SW 1271 (cell line): ENCODE measurements around the gene FCMR.
"Not testable (repeated sequence)": the region's sequence is repeated elsewhere in the genome, so short reads cannot be mapped to it uniquely, and the experiment has no call there.

ENCODE experiments used
- DNase-seq, 2 experiments: peaks; one replicate each; lab custom pipeline; 2025; lab: John Stamatoyannopoulos, UW

The FCMR gene

DNA sequence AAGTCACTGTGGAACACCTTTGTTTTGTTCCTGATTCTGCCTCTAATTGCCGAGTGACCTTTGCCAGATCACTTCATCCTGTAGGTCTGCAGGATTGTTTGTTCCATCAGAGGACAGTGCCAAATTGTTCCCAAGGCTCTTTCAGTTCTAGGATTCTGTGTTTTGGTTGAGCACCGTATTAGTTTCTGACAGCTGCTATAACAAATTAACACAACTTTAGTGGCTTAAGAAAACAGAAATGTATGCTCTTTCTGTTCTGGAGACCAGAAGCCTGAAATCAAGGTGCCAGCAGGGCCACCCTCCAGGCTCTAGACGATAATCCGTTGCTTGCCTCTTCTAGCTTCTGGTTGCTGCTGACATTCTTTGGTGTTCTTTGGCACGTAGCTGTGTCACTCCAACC is 27.9 kb upstream of the FCMR start:
- no peak for DNase-seq

DNA sequence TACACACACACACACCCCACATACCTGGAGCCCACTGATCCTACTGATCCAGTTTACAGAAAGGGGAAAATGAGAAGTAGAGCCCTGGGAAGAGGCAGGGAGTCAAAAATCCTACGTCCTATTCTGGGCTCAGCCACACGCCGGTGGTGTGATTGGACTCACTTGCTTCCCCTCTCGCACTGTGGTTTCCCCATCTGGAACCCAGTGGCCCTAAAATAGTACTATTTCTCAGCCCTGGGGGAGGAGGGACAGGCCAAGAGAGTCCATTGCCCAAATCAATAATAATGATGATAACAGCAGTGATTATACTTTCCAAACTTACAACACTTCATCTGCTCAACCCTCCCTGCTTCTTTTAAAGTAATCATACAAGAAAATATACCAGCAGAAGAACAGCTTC is 27.5 kb upstream of the FCMR start:
- DNase-seq, result no peak

DNA sequence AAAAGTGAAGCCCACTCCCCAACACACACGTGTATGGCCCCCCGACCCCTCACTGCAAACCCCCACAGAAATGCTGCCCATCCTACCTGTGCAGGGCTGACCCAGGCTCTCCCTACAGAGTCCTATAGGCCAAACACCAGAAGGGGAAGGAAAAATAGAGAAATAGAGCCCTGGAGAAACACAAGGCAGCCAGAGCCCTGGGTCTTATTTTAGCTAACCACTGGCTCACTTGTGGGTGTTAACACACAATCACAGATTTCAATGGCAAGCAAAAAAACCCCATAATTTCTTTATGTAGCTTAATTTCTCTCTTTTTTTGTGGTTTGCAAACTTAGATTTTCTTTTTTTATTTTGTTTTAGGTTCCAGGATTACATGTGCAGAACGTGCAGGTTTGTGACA is 25.5 kb upstream of the FCMR start:
- DNase-seq, result no peak

DNA sequence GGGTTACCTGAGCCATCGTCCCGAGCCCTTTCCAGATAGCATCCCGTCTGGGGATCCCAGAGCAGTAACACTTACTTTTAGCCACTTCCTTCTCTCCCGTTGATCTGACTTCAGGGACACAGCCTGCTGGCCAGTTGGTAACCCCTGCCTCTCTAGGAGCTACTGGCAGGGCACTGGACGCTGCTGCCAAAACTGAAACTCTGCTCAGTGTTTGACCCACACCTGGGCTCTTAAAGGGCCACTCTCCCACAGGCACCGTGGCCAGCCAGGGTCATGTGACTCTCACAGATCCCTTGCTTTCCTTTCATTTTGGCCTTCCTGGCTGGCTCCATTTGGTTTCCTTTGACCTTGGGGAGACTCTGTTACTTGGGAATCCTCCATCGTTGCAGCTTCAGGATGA is 24.5 kb upstream of the FCMR start, which contains the start of gene PIGR:
TSS of gene PIGR (minus strand) at position 206 of the 400 bp plus-strand sequence. CDS start 5,935 bp downstream, outside the sequence.
- no peak for DNase-seq

DNA sequence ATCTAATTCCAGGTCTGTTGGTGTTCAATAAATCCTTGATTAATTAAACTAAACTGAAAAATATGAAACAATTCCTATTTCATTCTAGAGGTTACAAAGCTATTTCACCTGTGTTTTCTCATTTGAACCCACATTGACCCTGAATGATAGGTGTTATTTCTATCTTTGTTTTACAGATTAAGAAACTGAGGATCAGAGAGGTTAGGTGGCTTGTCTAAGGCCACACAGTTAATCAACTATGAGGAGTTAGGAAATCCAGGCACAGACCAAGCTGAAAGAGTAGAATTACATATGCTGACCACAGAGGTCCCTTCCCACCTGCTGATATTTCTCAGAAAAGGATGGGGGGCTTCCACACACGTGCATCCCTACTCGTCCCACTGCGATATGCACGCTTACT is 24.0 kb upstream of the FCMR start:
- DNase-seq, result no peak

DNA sequence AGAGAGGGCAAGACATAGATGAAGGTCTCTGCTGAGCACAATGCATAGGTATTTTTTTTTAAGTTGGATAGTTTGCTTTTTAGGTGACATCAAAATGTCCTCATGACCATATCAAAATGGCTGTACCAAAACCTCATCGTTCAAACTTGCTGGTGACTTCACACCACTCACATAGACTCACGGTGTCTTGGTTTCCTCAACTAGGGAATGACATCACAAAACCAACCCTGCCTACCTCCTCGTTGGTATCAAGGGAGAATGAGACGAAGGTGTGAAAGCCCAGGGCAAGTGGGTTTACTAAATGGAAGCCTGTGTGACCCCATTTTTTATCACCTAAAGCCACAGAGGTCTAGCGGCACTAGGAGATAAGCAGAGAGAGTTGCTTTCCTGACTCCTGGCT is 23.0 kb upstream of the FCMR start:
- DNase-seq, result no peak

DNA sequence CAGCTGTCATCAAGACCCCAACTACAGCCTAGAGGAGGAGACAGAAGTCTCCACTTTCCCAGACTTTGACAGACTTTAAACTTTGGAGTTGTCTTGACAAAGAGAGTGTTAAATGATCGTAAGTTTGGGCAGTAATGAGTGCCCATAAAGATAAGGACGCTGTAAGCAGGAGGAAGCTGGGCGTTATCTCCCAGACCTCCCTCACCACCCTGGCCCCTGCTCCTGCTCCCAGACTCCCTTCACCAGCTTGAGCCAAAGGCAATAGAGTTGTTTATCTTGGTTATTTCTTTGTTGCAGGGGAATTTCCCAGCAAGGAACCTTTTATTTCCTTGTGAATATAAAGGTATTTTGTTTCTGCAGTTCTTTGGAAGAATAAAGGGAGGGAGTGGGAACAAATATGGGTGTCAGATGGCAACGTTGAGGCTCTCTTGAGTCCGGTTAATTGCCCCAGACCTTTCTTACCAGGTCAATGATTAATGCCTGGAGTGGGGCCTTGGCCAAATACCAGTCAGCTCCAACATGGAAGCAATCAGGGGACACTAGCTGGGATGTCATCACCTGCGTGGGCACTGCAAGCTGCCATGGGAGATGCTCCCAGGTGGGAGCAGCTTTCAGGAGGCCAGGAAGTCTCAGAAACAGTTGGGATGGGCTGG is 20.2 kb upstream of the FCMR start:
- DNase-seq, result no peak

DNA sequence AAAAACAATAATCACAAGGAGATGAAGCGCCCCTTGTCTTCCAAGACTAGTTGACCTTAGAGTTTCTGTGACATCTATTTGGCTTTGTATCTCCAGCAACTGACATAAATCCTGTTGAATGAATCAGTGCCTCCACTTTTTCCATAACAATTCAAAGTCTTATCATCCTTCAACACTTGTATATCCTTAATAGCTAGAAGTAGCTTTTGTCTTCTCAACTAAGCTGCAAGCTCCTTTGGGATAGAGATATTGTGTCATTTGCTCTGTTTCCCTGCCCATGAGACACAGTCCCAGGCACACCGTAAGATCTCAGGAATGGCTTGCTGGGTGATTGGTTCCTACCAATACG is 18.8 kb upstream of the FCMR start:
- no peak for DNase-seq

DNA sequence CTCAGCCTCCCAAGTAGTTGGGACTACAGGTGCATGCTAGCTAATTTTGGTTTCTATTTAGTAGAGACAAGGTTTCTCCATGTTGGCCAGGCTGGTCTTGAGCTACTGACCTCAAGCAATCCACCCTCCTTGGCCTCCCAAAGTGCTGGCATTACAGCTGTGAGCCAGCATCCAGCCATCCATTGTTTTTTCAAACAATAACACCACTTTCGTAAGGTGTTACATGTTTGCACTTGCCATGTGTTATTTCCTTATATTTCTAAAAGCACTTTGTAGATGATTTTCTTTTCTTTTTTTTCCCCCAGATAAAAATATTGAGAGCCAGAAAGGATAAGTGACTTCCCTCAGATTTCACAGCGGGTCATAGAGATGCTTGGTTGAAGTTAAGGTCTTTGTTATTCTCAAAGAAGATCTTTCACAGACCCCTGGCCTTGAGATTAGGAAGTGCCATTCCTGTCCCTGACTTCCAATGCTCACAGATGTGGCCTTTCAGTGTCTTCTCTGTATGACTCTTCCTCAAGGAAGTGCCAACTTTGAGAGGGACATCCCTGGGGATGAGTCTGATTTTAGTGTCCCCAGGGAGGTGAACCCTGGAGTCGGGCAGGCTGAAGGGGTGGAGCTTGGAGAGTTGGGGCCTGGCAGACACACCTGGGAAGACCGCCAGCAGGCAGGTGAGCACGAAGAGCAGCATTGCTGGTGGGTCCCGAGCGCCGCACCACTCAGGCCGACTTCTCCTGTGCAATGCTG is 18.3 kb upstream of the FCMR start:
- DNase-seq, result no peak

DNA sequence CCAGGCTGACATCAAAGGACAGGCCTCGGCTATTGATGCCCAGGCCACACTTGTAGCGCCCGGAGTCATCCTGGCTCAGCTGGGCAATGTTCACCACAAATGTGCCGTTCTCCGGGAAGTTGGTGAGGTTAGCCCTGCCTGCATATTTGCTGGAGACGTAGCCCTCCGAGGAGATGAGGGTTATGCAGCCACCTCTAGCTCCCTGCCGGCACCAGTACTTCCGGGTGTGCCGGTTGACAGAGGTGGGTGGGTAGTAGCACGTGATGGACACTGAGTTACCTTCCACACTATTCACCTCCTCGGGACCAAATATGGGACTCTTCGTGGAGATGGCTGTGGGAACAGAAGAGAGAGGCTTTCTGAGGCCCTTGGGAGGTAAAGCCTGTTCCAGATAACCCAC is 17.4 kb upstream of the FCMR start:
- no peak for DNase-seq

DNA sequence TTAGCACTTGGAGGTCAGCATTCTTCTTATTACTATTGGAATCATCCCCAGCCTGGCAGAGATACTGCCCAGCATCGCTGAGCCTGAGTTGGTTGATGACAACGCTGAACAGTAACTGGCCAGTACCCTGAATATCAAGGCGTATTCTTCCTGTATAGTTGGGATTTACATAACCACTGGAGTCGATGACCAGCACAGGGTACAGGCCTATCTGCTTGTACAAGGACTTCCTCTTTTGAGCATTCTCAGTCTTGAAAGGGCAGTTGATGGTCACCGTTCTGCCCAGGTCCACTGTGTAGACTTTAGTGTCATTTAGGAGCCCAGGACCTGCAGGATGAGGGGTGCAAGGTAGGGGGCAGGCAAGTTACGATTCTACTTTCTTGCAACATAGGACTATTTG is 15.7 kb upstream of the FCMR start:
- DNase-seq, result no peak

DNA sequence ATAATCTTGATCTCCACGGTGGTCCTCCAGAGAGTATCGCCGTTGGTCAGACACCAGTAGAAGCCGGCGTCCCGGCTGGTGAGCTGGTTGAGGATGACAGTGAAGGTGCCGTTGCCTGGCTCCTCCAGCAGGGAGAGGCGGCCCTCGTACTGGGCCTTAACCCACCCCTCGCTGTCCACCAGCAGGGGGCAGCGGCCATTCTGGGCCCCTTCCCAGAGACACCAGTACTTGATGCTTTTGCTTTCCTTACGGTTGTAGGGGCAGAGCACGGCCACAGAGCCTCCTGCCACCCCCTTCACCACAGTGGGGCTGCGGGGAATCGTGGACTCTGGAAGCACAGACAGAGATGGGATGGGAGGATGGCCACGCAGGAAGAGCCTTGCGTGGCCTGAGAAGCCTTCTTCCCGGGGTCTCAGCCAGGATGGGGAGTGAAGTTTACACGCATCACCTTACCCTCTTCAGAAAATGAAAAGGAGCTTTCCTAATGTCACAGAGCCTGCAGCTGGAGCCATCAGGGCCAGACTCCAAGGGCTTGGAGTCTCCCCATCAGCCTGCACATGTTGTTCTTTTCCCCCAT is 13.8 kb upstream of the FCMR start:
- DNase-seq, result no peak

DNA sequence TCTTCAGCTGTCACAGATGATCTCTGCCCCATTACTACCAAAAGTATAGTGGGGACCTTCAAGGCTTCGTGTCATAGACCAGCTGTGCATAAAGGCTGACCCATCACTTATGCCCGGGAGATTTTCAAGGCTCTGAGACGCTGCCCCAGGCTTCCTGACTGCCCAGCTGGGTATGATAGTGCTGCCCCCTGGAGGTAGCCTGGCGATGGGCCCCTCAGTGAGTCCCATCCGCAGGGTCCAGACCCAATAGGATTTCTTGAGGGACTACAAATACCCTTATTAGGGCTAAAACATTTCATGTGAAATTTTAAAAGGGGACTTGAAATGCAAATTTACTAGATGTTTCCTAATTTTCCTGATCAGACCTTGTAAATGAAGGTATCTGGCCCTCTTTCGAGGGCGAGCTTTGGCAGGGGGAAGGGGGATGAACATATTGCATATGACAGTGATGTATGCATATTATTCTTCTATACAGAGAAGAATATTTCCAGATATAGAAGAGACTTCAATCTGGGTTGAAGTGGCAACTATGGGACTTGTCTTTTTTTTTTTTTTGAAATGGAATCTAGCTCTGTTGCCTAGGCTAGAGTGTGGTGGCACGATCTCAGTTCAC is 11.7 kb upstream of the FCMR start:
- DNase-seq, result no peak

DNA sequence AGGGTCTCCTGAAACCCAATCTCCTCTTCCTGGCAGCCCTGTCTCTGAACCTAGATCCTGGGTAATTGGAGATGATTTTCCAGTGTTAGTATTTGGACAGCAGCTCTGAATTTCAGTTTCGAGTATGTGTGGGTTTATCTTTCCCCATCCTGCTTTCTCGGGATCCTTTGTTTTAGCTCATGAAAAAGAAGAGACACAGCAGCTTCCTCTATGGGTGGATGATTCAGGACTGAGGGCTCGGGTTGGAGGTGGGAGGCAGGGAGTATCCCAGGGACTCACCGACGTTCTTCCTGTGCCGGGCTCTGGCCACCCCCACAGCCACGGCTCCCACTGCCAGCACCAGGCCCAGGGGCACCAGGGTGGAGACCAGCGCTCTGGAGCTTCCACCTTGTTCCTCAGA is 10.4 kb upstream of the FCMR start:
- no peak for DNase-seq

DNA sequence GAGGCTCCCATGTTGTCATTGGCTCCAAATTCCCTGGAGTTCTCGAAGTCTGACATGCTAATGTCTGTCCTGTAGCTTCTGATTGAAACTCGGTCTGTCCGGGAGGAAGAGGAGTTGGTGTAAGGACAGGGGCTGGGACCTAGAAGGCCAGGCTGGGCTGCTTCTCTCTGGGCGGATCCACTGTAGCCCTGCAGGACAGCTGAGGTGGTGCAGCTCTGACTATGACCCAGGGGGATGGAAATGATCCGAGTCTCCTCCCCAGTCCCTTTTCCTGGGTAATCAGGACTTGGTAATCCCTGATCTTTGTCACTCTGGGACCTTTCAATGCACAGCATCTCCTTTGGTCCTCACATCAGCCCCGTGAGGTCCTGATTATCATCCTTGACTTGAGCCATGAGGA is 10.0 kb upstream of the FCMR start:
- DNase-seq, result no peak

DNA sequence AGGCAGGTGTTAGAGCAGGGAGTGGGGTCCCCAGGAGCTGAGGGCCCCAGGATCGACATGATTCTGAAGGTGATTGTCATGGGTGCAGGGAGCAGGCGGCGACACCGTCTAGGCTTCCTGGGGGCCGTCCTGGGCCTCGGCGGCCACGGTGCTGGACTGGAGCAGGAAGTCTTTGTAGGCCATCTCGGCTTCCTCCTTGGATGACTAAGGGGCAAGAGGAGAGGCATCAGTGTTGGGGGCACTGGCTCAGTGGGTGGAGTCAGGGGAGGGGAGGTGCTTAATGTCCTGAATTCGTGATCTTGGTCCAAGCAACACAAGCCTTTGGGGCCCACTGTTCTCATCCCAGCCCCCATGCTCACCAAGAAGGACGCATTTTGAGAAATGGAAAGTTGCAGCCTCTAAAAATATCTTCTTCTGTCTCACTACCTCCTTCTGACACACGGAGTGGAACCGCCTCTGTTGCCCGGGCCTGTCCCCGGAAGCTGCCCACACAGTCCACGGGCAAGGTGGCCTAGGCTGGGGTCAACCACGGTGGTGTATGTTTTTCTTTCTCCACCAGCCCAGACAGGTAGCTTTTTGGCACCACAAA is 8.6 kb upstream of the FCMR start:
- no peak for DNase-seq

DNA sequence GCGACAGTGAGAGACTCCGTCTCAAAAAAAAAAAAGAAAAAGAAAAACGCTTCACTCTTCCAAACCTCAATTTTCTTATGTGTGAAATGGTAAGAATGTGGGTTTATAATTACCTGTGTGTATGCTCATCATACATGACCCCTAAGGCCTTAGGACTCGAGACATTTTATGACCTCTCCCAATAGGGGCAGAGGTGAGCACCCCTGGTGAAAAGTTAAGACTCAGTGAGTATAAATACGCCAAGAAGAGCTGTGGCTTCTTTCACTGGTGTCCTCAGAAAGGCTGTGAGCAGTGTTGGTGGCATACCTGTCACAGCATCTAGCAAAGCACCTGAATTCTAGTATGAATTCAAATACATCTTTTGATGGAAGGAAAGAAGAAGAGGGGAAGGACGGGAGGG is 7.8 kb upstream of the FCMR start:
- DNase-seq, result no peak

DNA sequence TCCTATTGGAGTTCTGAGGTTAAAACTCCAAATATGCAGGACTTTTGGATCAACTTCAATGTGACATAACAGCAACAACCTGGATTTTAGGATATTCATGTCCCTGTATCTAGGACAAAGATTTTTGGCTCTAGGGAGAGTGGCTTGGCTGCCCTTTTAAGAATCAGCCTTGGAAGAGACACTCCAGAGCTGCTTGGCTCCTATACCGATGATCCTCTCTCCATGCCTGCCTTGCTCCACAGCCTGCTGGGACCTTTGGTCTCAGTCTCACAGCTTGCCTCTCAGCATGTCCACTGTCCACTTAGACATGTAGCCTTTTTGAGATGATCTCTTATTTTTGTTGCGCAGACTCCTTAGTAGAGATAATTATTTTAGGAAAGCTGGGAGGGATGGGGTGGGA is 4.5 kb upstream of the FCMR start:
- DNase-seq, result no peak

DNA sequence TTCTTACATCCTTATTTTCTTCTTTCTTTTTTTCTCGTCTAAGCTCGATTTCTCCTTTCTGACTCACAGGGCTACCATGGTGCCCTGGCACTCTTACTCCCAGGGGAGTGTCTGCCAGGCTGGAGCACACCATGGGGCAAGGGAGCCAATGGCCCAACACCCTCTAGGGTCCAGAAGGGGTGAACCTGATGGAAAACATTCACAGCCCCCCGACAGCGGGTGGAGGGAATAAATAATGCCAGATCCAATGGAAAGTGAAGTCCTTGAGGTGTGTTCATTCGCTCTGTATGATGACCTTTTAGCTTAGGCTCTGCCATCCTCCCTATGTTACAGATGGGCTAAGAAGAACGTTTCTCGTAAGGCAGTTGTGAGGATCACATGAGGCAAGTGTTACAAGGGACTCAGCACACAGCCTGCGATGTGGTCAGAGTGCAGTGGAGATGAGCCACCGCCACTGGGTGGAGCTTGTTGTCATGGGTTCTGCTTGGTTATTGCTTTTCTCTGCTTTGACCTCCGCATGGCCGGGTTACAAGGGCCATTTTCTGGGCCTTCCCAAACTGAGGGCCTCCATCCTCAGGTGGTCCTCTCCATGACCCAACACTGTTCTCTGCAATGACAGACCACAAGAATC is 3.5 kb upstream of the FCMR start:
- no peak for DNase-seq

DNA sequence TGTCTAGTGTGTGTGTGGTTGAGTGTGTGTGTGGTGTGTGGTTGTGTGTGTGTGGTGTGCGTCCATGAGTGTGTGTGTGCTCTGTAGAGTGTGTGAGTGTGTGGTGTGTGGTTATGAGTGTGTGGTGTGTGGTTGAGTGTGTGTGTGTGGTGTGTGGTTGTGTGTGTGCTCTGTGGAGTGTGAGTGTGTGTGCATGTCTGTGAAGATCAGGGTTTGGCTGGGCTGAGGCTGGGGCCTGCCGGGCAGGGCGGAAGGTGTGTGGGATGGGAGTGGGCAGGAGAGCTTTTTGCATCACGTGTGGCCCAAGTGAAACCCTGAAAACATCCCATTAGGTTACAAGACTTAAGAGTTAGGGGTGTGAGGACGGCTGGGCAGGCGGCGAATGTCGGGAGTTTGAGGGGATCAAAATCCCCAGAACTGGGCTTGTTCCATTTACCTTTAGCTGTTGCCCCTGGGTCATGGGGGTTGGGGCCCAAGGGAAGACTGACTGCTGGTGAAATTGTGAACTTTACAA is 2.9 kb upstream of the FCMR start:
- DNase-seq, result no peak

DNA sequence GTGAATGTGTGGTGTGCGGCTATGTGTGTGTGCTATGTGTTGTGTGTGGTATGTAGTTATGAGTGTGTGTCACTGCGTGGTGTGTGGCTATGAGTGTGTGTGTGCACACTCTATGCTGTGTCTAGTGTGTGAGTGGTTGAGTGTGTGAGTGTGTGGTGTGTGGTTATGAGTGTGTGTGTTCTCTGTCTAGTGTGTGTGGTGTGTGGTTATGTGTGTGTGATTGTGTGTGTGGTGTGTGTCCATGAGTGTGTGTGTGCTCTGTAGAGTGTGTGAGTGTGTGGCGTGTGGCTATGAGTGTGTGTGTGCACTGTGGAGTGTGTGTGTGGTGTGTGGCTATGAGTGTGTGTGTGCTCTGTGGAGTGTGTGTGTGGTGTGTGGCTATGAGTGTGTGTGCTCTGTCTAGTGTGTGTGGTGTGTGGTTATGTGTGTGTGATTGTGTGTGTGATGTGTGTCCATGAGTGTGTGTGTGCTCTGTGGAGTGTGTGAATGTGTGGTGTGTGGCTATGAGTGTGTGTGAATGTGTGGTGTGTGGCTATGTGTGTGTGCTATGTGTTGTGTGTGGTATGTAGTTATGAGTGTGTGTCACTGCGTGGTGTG is 2.3 kb upstream of the FCMR start:
- not testable (repeated sequence) for DNase-seq
